GM23248 (cell line): ENCODE data around the gene TRIM54. TPM values are rescaled to one million over a fixed set of nuclear protein-coding genes. Genes with fewer than 3 reads are reported as not detected.
"Not testable (repeated sequence)": the region's sequence is repeated elsewhere in the genome, so short reads cannot be mapped to it uniquely, and the experiment has no call there.

ENCODE experiments used
- DNase-seq: peaks from one replicate; pipeline ENCODE4 v3.0.0-alpha.2; 2015
- H2AFZ ChIP-seq: fragments of 200-600 bp; sonication (generic); 2 replicates; pipeline ENCODE4 v1.6.1; 2016; ENCODE audit warnings: antibody characterized with exemption
- H3F3A ChIP-seq: fragments of 200-600 bp; sonication (generic); 2 replicates; pipeline ENCODE4 v1.6.1; 2016; ENCODE audit warnings: mild to moderate bottlenecking, antibody characterized with exemption, mixed run types; ENCODE audit not compliant: insufficient read depth
- H3K27ac ChIP-seq: fragments of 200-600 bp; sonication (generic); 2 replicates; pipeline ENCODE4 v1.5.1; 2016; ENCODE audit warnings: mild to moderate bottlenecking
- H3K27me3 ChIP-seq: fragments of 200-600 bp; sonication (generic); replicated peaks from 2 replicates; pipeline ENCODE4 v1.6.1; 2016; ENCODE audit warnings: mild to moderate bottlenecking; ENCODE audit not compliant: insufficient read depth
- H3K36me3 ChIP-seq: fragments of 200-600 bp; sonication (generic); 2 replicates; pipeline ENCODE4 v1.6.1; 2016; ENCODE audit warnings: low read depth, mild to moderate bottlenecking
- H3K4me1 ChIP-seq: fragments of 200-600 bp; sonication (generic); 2 replicates; pipeline ENCODE4 v1.6.1; 2016; ENCODE audit warnings: mild to moderate bottlenecking; ENCODE audit not compliant: insufficient read depth
- H3K4me2 ChIP-seq: fragments of 200-600 bp; sonication (generic); one replicate; pipeline ENCODE4 v1.6.1; 2016; ENCODE audit warnings: mild to moderate bottlenecking; ENCODE audit not compliant: unreplicated experiment
- H3K4me3 ChIP-seq: fragments of 200-600 bp; sonication (generic); 2 replicates; pipeline ENCODE4 v1.5.1; 2016; ENCODE audit warnings: mild to moderate bottlenecking
- H3K79me2 ChIP-seq: fragments of 200-600 bp; sonication (generic); 2 replicates; pipeline ENCODE4 v1.6.1; 2016; ENCODE audit warnings: mild to moderate bottlenecking; ENCODE audit not compliant: insufficient read depth
- H3K9ac ChIP-seq: fragments of 200-600 bp; sonication (generic); 2 replicates; pipeline ENCODE4 v1.6.1; 2016; ENCODE audit warnings: mild to moderate bottlenecking
- H3K9me2 ChIP-seq: fragments of 200-600 bp; sonication (generic); 2 replicates; pipeline ENCODE4 v1.6.1; 2016; ENCODE audit warnings: mixed run types, mild to moderate bottlenecking, moderate library complexity; ENCODE audit not compliant: insufficient read depth
- H3K9me3 ChIP-seq: fragments of 200-600 bp; sonication (generic); one replicate; pipeline ENCODE4 v1.6.1; 2017; ENCODE audit warnings: low read depth
- H4K20me1 ChIP-seq: fragments of 200-600 bp; sonication (generic); 2 replicates; pipeline ENCODE4 v1.6.0; 2016; ENCODE audit not compliant: insufficient read depth
- EZH2 ChIP-seq: fragments of 200-600 bp; sonication (generic); IDR thresholded peaks from 2 replicates; pipeline ENCODE4 v1.6.1; 2018; ENCODE audit warnings: antibody characterized with exemption, mild to moderate bottlenecking; ENCODE audit not compliant: insufficient read depth, poor library complexity, severe bottlenecking
- EZH2phosphoT487 ChIP-seq: fragments of 200-600 bp; sonication (generic); IDR thresholded peaks from 2 replicates; pipeline ENCODE4 v1.6.1; 2018; ENCODE audit warnings: antibody characterized with exemption, moderate library complexity, mild to moderate bottlenecking, low read depth; ENCODE audit not compliant: insufficient read depth
- WGBS, 2 experiments: methylation state at CpG; one replicate each; pipeline ENCODE4 v1.1.6; 2015 to 2017; ENCODE audit warnings: low lambda C conversion rate in 2 of 2, low coverage in 1 of 2; ENCODE audit errors: missing lambda C conversion rate in 2 of 2; 5-methylcytosine and 5-hydroxymethylcytosine counted together
- in situ Hi-C: fragments of 300-500 bp; cut with MboI; formaldehyde crosslinking; loops from 2 replicates; pipeline ENCODE4 v1.15.0; 2020
- polyA plus RNA-seq: library from polyadenylated mRNA; unstranded; fragments of >200 nt; fragmentation: Nextera tagmentation; extraction: Ambion mirVana; gene quantifications from 2 replicates; pipeline ENCODE4 v1.2.1, GENCODE V29; 2016
- total RNA-seq: library from RNA; depleted of rRNA; stranded (reverse); fragments of >200 nt; shearing (Covaris generic); gene quantifications from 2 replicates; pipeline ENCODE4 v1.2.3, GENCODE V29; 2014

TRIM54 gene
- total and polyA plus RNA-seq, 2 experiments from 2014 or later, result not detected

DNA sequence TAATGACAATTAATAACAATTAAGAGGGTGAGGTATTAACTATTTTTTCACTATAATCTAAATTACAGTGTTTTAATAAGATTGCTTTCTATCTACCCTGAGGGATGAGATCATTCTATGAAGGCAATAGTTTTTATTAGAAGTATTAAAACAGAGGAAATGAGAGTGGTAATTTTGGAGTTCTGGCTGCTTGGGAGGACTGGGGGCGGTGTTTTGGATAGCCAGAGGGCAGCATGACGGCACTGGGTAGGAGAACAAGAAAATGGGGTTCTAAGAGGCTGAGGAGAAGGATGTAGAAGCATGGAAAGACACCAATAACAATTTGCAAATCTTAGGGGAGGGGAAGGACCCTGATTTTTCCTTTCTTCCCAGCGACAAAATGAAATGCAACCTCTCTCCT lies 12.1 kb upstream of the TRIM54 start:
- no peak overlapping the region for H2AFZ ChIP-seq
- H4K20me1 ChIP-seq, result no peaks in the 10 kb centered on the region
- no peaks in the 10 kb centered on the region for H3K36me3 ChIP-seq
- TF ChIP-seq EZH2 (no peak), EZH2phosphoT487 (no peak)
- 62 to 77% methylated on average over 3 of the region's 3 CpGs for WGBS, 2 experiments
- no peak overlapping the region for H3K4me3 ChIP-seq
- H3K27me3 ChIP-seq, result peaks cover 20% of the 10 kb centered on the region
- H3K9me3 ChIP-seq, result no peaks in the 10 kb centered on the region
- H3K4me1 ChIP-seq, result no peaks in the 10 kb centered on the region
- no peaks in the 10 kb centered on the region for H3K9me2 ChIP-seq
- H3K79me2 ChIP-seq, result no peaks in the 10 kb centered on the region
- no peak overlapping the region for H3K27ac ChIP-seq
- in situ Hi-C loops, result no loop called here
- H3K4me2 ChIP-seq, result no peak overlapping the region
- H3F3A ChIP-seq, result no peaks in the 10 kb centered on the region
- no peak for DNase-seq
- no peak overlapping the region for H3K9ac ChIP-seq

DNA sequence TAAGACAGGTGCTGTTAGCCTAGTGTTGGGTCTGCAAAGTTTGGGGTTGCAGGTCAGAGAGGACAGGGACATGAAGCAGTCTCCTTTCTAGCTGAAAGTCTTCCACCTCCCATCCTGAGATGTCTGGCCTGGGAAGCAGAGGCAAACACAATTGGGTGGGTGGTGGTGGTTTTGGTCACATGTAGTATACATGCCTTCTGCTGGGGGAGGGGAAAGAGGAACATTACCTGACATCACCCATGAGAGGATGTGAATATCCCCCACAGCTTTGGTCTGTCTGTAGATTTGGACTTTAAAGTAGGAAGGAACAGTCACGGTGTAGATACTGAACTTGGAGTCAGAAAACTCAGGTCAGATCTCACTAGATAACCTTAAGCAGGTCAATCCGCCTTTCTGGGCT lies 11.6 kb upstream of the TRIM54 start:
- Histone ChIP-seq H2AFZ (no peak overlapping the region), H3K27ac (no peak overlapping the region), H3K27me3 (peaks cover 14% of the 10 kb centered on the region), H4K20me1 (no peaks in the 10 kb centered on the region), H3K4me2 (no peak overlapping the region), H3K9ac (no peak overlapping the region), H3K4me3 (no peak overlapping the region), H3K9me3 (no peaks in the 10 kb centered on the region), H3K79me2 (no peaks in the 10 kb centered on the region), H3K36me3 (no peaks in the 10 kb centered on the region), H3F3A (no peaks in the 10 kb centered on the region), H3K9me2 (no peaks in the 10 kb centered on the region), H3K4me1 (no peaks in the 10 kb centered on the region)
- in situ Hi-C loops, result no loop called here
- DNase-seq, result no peak
- WGBS, 2 experiments, result 96 to 97% methylated on average over 2 of the region's 2 CpGs
- TF ChIP-seq EZH2, result no peak
- TF ChIP-seq EZH2phosphoT487, result no peak

DNA sequence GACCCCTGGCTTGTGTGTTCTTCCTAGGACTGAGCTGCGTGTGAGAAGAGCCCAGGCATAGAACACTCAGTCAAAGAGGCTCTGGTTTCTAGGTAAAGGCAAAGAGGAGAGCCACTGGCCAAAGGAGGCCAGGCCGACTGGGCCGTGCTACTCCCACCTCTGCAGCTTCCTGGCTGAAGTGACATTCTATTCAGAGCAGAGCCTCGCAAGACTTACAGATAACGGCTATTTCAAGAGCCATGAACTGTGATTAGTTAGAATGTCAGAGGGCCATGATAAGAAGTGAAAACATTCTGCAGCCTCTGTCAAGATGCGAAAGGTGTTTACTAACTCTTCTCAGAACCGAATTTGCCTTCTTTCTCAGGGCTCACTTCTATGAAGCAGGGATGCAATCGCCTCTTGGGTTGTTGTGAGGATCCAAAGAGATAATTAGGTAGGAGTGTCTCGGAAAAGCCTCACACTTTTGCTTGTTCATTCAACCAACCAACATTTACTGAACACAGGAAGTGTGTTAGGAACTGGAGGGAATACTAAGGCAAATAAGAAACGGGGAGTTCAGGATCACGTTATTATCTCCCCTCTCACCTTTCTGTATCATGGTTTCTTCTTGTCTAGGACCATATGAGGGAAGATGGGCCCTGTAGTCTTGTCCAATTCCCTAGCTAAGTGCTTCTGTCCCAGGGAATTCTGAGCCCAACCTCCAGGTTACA lies 10.4 kb upstream of the TRIM54 start:
- no peak overlapping the region for H3K4me3 ChIP-seq
- in situ Hi-C loops, result no loop called here
- H3K9ac ChIP-seq, result no peak overlapping the region
- H3F3A ChIP-seq, result no peaks in the 10 kb centered on the region
- TF ChIP-seq EZH2, result no peak
- no peak for TF ChIP-seq EZH2phosphoT487
- WGBS, 2 experiments, result 75 to 82% methylated on average over 11 of the region's 11 CpGs
- no peak overlapping the region for H3K27ac ChIP-seq
- no peak overlapping the region for H2AFZ ChIP-seq
- no peaks in the 10 kb centered on the region for H3K9me2 ChIP-seq
- H3K4me1 ChIP-seq, result no peaks in the 10 kb centered on the region
- no peak overlapping the region for H3K4me2 ChIP-seq
- H3K79me2 ChIP-seq, result no peaks in the 10 kb centered on the region
- H3K9me3 ChIP-seq, result no peaks in the 10 kb centered on the region
- no peaks in the 10 kb centered on the region for H3K36me3 ChIP-seq
- H4K20me1 ChIP-seq, result no peaks in the 10 kb centered on the region
- peaks cover 12% of the 10 kb centered on the region for H3K27me3 ChIP-seq
- DNase-seq, result no peak

DNA sequence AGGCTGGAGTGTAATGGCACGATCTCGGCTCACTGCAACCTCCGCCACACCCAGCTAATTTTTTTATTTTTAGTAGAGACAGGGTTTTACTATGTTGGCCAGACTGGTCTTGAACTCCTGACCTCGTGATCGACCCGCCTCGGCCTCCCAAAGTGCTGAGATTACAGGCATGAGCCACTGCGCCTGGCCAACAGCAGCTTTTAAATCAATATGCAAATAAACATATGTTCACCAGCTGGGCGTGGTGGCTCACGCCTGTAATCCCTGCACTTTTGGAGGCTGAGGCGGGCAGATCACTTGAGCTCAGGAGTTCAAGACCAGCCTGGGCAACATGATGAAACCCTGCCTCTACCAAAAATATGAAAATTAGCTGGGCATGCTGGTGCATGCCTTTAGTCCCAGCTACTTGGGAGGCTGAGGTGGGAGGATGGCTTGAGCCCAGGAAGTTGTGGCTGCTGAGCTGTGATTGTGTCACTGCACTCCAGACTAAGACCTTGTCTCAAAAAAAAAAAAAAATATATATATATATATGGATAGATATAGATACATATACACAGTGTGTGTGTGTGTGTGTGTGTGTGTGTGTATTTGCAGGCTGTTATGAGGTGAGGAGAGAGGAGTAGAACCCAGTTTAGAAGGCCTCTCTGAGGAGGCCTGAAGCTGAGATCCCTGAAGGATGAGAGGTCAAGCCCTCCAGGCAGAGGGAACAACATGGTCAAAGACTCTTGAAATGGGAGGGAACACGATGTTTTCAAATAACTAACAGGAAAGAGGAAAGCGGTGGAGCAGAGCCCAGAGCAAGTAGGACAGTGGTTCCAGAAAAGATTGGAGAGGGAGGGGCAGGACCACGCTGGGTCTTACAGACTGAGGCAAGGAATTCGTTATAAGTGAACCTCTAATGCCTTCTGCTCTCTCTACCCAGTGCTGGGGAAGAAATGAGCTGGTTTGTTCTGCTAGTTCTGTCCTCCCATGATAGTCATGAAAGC lies 9.4 kb upstream of the TRIM54 start:
- H3K4me1 ChIP-seq, H3K36me3 ChIP-seq, H3K9me3 ChIP-seq, H3K4me3 ChIP-seq, H2AFZ ChIP-seq, H3K9ac ChIP-seq, H3K27ac ChIP-seq, H3F3A ChIP-seq, H4K20me1 ChIP-seq, H3K79me2 ChIP-seq, DNase-seq, H3K9me2 ChIP-seq, H3K4me2 ChIP-seq, in situ Hi-C loops: not testable (repeated sequence)
- whole genome bisulfite sequencing, 2 experiments, result 58 to 66% methylated on average over 15 of the region's 15 CpGs
- peaks cover 11% of the 10 kb centered on the region for H3K27me3 ChIP-seq
